Inferior parietal cortex (tissue), 1 donor: Measurements from ENCODE around the gene ARF6.
"Not testable (repeated sequence)": the region's sequence is repeated elsewhere in the genome, so short reads cannot be mapped to it uniquely, and the experiment has no call there.

Source experiments
- DNase-seq: peaks from one replicate; pipeline ENCODE4 v3.0.0-alpha.2; 2016; ENCODE audit errors: extremely low spot score

The ARF6 gene

DNA sequence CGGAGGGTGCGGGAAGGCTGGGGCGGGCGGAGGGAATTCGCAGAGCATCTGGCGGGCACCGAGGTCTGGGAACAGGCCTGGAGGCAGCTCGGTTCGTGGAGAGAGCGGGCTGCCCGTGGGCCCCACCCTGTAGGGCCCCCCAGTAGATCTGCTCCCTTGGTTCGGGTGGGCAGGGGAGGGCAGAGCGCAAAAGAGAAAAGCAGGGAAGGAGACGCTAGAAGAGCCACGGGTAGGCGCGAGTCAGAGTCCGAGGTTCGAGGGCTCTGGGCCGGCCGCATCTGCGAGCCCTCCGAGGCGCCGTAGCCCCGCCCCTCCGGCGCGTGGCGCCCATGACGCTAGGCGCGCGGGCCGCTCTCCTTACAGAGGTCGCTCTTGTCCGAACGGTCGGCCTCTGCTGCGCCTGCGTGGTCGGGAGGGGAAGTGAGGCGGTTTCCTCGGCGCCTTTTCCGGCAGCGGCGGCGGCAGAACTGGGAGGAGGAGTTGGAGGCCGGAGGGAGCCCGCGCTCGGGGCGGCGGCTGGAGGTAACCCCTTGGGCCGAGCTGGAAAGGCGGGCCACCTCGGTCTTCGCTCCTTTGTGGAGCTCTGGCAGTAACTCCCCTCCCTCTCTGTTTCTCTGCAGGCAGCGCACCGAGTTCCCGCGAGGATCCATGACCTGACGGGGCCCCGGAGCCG is at the start of gene ARF6:
TSS of gene ARF6 (plus strand) at position 447 of the 673 bp plus-strand sequence. CDS start 655 bp downstream, outside the sequence.
- peak; percentile 98 for DNase-seq

DNA sequence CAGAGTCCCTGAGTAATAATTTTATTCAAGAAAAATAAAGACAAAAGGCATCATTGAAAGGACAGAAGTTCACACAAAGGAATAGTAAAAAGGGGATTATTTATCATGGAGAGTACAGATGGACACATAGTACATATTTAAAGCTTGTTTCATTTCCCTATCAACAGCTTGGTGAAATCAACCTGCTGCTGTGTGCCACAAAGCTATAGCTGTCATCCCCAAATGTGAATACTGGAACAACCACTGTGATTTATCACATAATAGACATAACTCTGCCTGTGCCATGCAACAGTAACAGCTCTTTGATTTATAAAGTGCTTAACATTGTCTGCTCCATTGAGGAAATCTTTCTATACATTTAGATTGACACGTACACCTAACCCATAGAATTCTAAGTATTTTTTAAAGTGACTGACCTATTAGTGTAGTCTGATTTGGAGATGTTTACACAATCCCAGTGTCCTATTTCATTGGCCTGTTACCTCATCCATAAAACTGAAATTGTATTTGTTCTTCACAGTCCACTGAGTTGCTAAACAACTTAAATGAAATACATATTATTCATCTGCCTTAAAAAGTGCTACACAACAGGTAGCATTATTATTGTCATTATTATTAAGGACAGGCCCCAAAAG is 43.6 kb upstream of the ARF6 start:
- no peak for DNase-seq

DNA sequence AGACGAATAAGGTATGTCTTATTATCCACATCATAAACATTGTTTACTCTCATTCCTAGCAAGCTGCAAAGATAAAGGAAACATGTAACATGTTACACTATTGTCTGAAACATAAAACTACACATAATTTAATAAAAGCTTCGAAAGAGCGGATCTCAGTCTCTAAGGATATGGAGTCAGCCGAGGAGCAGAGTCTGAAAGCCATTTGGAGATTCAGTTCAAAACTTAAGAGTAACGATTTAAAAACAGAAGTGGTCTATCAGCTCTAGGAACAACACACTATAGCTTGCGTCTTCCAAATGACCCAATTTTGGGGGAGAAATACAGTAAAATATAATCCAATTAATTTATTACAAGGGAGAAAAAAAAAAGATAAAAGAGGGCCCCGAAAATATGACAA is 41.1 kb upstream of the ARF6 start:
- DNase-seq: no peak

DNA sequence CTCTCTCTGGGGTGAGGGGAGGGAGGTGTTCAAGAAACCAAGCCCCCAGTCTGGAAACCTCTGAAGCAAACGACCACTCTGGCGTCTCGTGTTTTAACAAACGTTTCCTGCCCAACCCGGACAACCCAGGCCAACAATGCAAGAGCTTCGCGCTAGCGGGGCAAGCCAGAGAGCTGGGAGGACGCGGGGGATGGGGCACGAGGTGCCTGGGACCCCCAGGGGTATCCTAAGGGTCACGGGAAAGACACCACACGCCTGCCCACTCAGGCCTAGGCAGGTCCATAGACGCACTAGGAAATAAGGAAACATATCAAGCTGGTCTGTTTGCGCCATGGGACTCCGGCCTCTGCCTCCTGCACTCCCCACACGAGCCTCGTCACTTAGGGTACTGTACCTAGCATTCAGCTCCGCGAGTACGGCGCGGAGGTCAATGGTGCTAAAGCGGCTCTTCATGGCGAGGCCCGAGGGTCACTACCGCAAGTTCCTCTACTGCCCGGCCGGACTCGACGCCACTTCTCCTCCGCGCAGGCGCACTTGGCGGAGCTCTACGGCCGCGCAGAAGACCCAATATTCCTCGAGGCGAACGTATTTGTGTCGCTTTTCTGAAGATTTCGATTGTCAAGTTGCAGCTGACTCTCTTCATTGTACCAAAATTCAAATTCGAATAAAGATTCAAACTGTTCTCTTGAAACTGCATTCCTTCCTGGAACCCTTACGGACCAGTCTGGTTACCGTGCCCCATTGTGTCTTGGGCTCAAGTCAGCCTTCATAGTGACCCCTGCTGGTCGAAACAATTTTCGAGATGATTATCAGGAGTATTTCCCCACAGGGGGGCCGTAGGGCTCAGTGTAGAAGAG is 40.4 kb upstream of the ARF6 start, which contains the start of gene NEMF:
TSS of gene NEMF (minus strand) at position 488 of the 857 bp plus-strand sequence. CDS start at position 453, 35 bp downstream.
- DNase-seq: peak; percentile 98

DNA sequence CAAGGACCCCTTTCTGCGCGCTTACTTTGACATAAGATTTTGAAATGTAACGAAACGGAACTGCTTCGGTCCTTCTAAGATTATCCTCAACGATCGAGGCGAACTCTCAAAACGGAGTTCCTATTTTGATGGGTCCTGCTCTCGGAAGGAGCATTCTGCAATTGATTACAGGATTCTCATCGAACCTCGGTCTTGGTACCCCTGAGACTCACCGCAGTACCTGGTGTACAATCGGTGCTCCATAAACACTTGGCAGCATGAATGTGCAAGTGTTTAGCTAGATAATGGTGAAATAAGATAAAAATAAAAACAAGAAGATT is 39.8 kb upstream of the ARF6 start:
- DNase-seq: no peak

DNA sequence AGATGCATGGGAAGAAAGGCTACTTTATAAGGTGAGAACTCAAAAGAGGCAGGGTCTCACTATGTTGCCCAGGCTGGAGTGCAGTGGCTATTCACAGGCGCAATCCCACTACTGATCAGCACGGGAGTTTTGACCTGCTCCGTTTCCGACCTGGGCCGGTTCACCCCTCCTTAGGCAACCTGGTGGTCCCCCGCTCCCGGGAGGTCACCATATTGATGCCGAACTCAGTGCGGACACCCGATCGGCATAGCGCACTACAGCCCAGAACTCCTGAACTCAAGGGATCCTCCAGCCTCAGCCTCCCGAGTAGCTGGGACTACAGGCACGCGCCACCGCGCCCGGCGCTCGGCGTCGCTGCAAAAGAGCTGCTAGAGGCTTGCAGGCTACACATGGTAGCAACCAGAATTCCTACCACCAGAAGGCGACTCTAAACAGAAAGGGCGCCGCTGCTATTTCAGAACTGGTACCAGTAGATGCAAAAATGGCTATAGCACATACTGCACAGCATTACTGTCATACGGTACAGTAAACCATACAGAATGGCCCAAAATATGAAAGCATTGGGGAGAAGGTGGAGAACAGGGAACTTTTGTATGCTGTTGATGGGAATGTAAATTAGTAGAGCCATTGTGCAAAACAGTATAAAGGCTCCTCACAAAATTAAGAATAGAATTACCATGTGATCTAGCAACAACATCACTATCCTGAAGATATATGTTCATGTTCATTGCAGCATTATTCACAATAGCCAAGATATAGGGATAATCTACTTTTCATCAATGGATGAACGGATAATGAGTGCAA is 39.1 kb upstream of the ARF6 start:
- peak; percentile 67 for DNase-seq

DNA sequence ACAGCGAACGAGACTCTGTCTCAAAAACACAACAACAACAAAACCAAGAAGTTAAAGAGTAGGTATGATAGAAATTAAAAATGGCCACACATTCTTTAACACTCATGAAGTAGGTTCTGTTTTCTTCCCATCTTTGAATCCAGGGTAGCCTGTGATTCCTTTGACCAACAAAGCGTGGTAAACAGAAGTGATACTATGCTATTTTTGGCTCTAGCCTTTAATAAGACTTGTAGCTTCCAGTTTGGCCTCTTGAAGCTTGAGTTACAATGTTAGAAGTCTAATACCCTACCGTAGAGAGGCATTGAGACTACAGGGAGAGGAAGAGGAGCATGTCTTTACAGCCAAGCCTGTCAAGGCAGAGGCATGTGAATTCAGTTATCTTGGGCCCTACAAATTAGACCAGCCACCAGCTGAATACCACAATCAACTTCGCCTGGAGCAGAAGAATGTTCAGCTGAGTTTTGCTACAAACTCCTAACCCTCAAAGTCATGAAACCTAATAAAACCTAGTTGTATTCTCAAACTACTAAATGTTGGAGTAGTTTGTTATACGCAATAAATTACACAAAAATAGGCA is 35.4 kb upstream of the ARF6 start:
- no peak for DNase-seq

DNA sequence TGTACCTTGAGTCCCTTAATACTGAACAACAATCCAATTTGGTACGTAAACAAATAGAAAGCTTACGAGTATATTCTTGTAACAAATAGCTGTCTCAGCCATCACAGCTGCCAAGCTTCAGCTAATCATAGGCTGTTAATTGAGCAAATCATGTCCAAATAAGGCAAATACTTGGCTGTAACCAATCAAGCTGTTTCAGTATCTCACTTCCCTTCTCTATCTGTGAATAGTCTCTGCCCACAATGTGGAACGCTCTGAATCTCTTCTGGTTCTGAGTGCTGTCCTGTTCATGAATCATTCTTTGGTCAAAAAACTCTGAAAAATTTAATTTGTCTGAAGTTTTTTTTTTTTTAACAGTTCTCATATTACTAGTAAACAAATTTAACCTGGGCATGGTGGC is 34.5 kb upstream of the ARF6 start:
- no peak for DNase-seq

DNA sequence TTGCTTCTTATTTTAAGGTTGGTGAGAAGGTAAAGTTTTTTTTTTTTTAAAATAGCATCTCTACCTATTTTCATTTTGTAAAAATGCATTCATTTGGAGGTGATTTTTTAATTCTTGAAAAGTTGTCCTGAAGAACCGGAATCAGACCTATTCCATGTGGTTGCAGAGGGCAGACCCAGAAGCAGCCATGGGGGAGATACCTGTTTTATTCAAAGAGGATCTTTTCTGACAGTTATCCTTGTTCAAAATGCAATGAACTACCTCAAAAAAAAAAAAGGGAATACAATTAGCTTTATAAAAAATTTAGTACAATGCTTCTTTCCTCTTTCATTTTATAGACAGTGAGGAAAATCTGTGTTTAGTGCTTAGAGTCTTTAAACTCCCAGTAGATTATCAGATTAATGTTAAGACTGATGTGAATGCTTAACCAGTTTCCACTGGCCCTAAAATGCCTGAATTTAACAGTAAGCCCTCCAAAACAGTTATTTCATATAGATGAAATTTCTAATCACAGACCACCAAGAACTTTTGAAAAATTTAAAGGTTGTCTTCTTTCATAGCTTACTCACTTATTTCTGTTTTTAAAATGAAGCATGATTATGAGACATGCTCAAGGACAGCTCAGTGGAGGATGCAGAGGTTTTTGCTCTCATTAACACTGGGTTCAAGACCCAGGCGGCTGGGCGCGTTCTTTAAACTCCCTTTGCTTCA is 31.7 kb upstream of the ARF6 start:
- peak; percentile 9 for DNase-seq

DNA sequence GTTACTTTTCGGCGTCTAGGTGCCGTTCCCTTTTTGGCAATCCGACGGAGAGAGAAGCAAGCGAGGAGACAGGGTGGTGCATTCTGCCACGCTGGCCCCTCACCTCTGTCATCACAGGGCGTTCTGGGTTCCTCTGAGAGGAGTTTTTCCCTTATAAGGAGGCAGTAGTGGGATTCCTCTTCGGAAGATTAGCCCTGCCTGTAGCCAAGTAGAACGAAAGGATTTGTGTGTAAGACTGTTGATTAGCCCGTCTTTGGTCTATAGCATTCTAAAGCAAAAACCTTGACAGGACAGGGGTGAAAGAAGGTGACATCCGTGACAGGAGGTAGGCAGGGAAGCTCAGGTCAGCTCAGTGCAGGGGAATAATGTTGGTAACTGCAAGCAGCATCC is 31.2 kb upstream of the ARF6 start:
- peak; percentile 73 for DNase-seq

DNA sequence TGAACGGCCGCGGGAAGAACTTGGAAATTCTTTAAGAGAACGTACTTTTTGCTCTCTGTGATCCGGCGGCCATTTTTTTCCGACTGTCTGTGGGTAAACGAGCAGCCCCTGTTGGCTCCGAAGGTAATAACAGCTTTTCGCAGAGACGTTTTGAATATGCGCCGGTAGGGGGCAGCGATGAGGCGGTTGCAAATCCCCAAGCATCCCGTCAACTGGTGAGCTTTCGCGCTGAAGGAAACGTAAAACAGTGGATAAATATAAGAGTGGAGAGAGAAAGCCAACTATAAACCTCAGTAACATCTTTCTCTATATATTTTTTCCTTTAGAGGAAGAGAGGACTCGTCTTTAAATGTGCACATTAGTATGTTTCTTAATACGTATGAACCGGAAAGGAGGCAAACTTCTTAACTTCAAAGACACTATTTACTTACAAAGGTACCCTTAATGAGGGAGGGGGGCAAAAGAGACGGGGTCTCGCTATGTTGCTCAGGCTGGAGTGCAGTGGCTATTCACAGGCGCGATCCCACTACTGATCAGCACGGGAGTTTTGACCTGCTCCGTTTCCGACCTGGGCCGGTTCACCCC is 30.7 kb upstream of the ARF6 start:
- peak; percentile 88 for DNase-seq

DNA sequence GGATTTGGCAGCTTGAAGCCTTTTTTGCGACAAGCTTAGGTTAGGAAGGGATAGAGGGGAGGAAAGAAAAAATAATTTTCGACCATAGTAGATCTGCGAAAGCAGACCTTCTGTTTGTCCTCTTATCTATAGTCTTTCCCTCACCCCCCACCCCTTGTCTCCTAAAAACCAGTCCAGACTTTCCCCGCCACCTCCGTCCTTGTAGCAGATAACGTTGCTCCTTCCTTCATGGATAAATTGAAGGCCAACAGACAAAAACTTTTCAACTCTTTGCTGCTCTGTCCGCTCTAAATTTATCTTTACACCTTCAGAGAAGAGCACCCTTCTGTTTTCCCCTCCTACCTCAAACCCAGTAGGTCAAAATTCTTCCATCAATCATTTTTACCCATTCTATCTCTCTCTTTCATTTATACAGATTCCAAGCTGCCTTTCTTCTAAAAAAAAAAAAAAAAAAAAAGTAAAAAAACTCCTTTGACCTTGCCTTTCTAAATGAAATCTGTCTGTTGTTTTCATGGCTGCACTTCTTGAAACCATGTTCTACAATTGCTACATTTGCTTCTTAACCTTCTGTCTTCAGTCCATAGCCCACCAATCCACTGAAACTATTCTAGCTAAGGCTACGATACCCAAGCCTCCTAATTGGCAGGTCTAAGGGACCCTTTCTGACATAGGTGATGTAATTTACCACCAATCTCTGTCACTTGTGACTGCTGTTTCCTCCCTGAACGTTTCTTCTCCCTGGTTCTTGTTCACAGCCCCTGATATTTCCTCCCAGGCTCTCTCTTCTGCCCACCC is 29.2 kb upstream of the ARF6 start:
- DNase-seq: peak; percentile 17

DNA sequence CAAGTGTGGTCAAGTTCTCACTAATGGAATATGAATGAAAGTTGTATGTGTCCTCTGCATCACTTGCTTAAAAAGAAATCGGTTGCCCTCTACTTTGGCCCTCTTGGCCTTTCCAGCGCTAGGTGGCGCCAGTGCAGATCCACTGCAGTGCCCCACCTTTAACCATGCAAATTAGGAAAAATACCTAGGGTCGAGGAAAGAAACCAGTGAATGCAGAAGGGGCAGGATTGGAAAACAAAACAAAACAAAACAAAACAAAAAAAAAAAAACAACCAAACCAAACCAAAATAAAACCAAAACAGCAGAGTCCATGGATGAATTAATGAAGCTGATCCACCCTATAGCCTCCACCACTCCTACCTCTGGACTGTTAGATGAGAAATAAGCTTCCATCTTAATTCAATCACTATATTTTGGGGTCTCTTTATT is 27.4 kb upstream of the ARF6 start:
- DNase-seq: peak; percentile 75

DNA sequence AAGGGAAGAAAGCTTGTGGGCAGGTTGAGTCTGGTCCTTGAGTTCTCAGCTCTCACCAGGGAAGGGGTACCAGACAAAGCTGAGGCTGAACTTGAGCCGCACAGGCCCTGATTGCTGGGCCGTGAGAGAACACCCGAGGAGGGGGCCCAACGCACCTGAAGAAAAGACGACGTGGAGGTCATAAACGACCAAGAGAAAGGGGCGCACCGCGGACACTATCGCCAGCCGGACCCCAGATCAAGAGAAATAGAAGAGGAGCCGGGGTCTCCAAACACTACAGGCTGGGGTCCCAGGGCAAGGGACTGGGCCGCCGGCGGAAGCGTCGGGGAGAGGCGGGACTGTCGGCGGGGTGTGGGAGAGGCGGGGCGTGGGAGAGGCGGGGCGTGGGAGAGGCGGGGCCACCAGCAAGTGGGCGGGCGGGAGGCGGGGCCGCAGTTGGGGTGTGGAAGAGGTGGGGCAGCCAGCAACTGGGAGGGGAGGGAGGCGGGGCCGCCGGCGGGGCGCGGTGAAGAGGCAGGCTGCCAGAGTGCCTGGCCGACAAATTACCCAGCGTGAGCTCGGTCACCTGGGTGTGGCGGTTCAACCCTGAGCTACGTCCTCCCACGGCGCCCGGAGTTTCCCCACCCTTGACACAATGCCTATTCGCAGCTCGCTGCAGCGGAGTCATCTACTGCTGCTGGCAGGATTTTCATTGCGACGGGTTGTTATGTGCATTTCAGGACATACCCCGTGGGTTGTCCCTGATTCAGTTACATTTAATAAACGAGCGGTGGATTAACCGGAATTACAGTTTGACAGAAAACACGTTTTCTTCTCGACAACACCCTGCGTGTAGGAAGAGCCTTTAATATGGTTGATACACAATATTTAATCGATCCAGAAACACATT is 24.8 kb upstream of the ARF6 start:
- DNase-seq: peak; percentile 75

DNA sequence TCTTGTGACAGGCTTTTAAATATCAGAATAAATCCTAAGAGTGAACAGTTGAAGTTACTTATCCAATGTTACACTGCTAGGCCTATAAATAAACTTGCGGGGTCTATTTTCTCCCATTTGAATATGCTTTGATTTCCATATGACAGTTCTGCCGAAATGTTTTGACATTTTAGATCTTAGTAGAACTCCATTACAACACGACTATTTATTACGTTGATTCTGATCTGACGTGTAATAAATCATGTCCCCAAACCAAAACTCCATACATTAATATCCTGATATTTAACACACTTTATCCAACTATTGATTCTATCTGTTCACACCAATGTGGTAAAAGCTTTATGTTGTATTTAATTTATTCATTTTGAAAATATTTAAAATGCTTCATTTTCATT is 24.2 kb upstream of the ARF6 start:
- no peak for DNase-seq

DNA sequence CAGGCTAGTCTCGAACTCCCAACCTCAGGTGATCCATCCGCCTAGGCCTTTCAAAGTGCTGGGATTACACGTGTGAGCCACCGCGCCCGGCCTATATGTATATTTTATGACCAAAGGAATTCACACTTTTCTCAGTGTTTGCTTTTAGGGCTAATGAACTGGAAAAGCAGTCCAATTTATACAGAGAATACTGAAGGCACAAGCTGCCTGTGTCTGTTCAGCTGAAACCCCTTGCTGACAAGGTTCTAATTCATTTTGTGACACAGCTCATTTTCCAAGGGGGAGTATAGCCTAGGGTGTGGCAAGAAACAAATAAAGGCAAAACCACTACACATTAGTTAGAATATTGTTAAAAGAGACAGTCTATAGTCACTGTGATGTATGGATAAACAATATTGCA is 22.0 kb upstream of the ARF6 start:
- no peak for DNase-seq

DNA sequence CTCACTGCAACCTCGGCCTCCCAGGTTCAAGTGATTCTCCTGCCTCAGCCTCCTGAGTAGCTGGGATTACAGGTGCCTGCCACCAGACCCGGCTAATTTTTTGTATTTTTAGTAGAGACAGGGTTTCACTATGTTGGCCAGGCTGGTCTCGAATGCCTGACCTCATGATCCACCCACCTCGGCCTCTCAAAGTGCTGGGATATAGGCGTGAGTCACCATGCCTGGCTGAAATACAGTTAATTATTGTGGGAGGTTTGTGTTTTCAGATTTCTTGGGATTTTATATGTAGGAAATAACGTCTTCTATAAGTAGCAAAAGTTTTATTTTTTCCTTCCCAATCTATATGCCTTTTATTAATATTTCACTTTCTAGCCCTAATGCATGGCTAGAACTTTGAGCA is 19.3 kb upstream of the ARF6 start:
- DNase-seq: not testable (repeated sequence)

DNA sequence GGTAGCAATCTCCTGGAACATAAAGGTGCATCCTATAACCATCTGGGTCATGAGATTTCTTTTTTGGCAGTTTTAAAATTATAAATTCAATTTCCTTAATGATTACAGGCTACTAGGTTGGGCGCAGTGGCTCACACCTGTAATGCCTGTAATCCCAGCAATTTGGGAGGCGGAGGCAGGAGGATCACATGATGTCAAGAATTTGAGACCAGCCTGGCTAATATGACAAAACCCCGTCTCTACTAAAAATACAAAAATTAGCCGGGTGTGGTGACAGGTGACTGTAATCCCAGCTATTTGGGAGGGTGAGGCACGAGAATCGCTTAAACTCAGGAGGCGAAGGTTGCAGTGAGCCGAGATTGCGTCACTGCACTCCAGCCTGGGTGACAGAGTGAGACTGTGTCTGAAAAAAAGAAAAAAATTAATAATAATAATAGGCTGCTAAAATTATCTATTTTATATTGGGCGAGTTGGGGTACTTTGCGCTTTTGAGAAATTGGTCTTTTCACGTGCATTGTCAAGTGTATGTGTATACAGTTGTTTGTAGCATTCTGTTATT is 17.2 kb upstream of the ARF6 start:
- DNase-seq: no peak
